Cerebellar cortex (tissue), 1 donor: ENCODE data around the gene NOS1AP.

Experiments used
- DNase-seq: peaks from one replicate; pipeline ENCODE4 v3.0.0-alpha.2; 2015; ENCODE audit warnings: low spot score

NOS1AP gene

DNA sequence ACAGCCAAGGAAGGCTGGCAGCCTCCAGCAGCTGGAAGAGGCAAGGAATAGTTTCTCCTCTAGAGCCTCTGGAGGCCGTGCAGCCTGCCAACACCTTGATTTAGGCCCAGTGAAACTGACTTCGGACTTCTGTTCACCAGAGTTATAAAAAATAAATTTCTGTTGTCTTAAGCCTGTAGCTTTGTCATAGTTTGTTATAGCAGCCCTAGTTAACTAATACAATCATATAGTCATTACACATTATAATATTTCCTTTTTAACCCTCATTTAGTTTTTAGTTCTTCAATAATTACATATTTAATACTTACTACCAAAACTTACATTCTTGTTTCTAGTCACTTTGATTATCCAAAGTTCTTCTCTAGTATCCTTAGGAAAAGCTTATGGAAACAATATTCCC lies 20.3 kb downstream of the NOS1AP start:
- DNase-seq = no peak

GRCh38 chr1:162090378-162090777 lies 20.9 kb downstream of the NOS1AP start:
- no peak for DNase-seq

- DNase-seq = no peak
These were observed 22.4 kb downstream of the NOS1AP start for GRCh38 chr1:162091681-162092524.

- no peak for DNase-seq
These were observed 23.6 kb downstream of the NOS1AP start for GRCh38 chr1:162093095-162093494.

DNA sequence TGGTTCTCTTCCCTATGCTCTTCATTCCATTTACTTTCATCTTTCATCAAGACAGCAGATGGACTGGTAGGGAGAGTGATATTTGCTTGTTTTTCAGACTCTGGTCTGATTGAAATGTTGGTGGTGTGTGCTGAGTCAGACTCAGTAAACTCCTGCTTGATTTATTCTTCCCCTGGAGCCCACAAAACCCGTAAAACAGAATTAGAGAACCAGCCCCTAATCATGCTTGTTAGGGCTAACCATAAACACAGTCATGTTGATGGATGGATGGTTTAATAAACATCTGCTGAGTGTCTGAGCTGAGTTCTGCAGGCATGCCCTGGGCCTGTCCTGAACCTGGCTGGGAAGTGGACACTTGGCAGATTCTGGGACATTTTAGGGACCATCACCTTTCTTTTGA lies 24.8 kb downstream of the NOS1AP start:
- DNase-seq = no peak

DNA sequence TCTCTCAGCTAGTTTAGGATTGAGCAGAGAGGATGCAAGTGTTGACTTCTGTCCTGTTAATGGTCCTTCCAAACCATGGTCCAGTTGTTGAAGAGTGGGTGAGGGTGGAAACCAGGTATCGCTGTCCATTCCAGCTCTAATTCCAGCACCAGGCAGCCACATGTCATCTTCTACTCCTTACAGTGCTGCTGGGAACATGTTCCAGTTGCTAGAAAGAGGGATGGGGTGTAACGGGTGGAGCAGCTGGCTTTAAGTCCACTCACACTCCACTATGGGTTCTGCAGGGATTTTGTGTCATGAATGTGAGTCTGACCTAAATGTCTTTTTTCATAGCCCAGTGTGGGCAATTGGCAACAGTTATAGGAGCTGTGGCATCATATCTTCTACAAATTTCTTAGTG lies 25.2 kb downstream of the NOS1AP start:
- no peak for DNase-seq

DNA sequence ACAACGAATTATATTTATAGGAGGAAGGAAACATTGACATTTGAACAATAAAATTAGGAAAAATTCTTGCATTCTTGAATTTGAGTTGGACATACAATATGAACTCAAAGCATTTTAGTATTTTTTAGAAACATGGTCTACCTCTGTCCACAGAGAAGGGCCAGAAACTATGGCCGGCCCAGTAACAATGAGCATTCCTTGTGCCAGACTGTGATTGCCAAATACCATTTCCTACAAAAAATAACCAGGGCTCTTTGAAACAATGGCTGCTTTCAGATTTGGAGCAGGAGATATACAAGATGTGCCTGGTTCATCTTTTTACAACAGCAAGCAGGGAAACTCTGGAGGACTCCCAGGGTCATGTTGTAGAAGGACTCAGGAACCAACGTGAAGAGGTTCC lies 38.4 kb downstream of the NOS1AP start:
- no peak for DNase-seq

DNA sequence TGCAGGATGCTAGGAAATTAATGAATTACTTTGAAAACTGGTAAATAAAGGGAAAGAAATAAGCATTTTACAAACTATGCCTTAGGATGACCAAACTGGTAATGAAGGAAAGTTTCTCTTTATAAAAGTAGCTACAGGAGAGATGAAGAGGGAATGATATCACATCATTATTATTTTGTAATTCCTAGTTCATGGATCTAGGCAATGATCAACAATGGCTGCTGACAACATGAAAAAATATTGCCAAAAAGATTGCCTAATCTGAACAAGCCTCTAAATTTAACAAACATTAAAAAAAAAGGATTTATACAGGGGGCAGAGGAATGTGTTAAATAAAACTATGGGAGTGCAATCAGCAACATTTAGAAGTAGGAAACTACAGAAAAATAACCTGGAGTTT lies 38.9 kb downstream of the NOS1AP start:
- DNase-seq = no peak

- DNase-seq = no peak
These were observed 41.4 kb downstream of the NOS1AP start for GRCh38 chr1:162110910-162111309.

DNA sequence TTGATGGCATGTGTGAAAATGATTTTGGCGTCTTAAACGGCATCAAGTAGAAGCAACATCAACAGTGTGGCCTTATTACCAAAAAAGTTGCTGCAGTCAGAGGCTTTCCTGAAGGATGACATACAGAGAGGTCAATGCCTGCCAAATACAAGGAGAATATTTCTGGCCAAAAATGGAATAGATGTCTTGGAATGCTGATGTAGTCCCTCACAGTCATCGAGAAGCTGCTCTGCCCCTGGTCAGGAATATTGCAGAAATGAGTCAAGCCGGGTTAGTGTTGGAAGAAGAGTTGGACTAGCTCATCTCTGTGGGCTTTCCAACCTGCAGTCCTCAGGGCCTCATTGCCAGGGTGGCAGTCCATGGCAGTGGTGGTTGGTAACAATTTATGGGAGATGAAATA lies 42.1 kb downstream of the NOS1AP start:
- DNase-seq = no peak

DNA sequence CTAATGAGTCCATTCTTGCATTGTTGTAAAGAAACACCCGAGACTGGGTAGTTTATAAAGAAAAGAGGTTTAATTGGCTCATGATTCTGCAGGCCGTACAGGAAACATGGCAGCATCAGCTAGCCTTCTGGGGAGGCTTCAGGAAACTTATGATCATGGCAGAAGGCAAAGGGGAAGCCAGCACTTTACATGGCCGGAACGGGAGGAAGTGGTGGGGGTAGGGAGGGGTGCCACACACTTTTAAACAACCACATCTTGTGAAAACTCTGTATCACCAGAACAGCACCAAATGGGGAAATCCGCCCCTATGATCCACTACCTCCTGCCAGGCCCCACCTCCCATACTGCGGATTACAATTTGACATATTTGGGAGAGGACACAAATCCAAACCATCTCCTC lies 43.9 kb downstream of the NOS1AP start:
- no peak for DNase-seq

DNA sequence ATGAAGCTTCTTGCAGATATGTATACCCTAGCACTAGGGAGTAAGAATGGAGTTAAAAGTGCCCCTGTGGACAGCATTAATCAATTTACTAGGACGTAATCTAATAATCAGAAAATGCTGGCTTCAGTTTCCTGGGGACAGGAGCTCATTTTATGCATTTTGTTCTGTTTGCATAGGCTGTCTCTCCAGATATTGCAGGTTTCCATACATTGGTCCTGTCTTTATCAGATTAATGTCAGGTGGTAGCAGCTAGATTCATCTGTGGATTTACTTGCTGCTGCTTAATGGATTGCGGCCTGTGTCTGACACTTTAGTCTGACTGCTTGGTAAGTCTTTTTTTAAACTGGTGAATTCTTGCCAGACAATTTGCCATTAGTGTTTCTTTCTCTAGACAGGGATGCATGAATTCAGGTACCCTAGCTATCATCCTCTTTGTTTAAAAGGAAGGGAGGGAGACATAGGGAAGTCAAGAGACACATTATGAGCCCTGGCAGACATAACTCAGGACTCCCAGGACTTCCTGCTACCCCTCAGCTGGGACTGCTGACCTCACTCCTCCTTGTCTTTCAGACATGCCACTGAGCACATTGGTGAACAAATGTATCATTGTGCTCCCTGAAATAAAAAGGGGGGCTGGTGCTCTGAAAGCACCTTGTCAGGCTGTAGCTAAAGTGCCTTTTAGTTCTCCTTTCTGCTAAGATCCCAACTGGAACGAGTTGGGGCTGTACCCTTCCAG lies 47.7 kb downstream of the NOS1AP start:
- DNase-seq = no peak

GRCh38 chr1:162118063-162118462 lies 48.6 kb downstream of the NOS1AP start:
- no peak for DNase-seq

GRCh38 chr1:162128693-162129356 lies 59.3 kb downstream of the NOS1AP start:
- no peak for DNase-seq

DNA sequence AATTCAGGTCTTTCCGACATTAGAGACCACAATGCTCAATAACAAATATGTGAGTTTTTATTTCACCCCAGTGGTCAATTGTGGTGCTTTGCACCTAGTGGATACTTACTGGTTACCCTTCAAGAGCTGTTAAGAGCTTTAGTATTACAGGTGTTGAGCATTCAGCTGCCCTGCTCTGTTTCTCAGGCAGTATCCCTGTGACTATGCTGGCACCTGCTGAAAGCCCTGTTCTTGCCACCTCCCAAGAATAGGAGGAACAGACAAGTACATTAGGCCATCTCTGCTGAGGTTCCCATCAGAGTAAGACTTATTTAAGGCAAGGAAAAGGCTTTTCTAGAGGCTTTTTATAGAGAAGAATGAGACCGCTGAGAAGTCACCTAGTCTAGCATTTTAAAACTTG lies 60.8 kb downstream of the NOS1AP start:
- no peak for DNase-seq

- peak; percentile 76 for DNase-seq
These were observed 62.2 kb downstream of the NOS1AP start for GRCh38 chr1:162131400-162132321.

DNA sequence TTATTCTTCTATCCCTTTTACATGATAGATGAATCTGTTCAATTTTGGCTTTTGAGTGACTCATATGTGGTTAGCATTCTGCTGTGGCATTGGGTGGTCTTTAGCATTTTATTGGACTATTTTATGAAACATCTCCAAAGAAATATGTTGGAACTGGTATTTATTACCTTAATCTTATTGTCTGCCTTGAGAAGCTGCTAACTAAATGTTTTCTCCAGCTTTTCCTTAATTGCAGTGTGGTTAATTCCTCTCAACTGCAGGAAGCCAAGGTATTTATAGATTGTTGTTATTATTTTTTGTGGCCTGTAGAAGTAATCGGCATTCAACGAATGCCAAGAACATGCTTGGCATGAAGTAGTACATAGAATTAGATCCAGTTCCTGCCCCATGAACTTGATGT lies 64.1 kb downstream of the NOS1AP start:
- peak; percentile 70 for DNase-seq

GRCh38 chr1:162134646-162135045 lies 65.2 kb downstream of the NOS1AP start:
- no peak for DNase-seq

- peak; percentile 86 for DNase-seq
These were observed 65.8 kb downstream of the NOS1AP start for GRCh38 chr1:162135271-162135775.

GRCh38 chr1:162136760-162137159 lies 67.3 kb downstream of the NOS1AP start:
- DNase-seq = no peak

GRCh38 chr1:162137179-162137960 lies 67.9 kb downstream of the NOS1AP start:
- no peak for DNase-seq
